ENCODE results near the gene CERS2.

DNA sequence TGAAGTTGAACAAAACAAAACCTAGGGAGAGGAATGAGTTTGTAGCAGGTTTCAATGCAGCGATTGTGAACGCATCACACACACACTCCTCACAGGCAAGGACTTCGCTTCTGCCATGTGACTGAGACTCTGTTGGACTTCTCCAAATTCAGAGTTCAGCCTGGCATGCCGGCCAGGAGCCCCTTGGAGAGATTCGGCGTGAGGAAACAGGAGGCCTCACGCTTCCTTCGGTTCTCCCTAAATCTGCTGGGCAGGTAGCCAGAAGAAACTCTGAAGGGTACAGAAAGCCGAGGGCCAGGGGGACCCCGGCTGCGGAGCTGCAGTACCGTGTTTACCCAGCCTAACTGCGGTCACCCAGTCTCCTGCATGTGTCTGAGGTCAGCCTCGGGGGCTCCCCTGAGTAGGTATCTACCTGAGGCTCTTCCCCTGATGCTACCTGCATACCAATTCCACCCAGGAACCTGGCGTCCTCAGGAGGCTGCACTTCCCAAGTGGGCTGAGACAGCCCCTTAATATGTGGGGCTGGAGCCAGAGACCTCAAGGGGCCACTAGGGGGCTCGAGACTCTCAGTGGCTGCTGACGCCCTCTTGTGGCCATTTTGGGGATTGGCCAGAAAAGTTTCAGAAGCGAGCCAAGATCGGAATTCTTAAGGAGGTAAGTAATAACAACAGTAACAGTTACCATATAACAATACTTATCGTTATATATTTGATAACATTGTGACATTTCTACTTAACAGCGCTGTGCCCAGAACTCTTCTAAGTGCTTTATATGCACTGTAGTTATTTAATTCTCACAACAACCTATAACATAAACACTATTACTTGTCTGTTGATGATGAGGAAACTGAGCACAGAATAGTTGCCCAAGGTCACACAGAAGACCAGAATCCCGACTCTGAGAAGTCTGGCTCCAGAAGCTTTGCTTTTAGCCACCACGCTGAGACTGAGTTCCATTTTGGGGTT, 4.7 kb upstream of the CERS2 start:
- TF ChIP-seq POLR2A (IDR thresholded peaks at IDR 0.05) (no peak), EP300 (IDR thresholded peaks at IDR 0.05) (no peak)
